ENCODE results near the gene JMJD8.
A peak's percentile ranks its signal among the peaks of the same experiment; 100 is the strongest.

JMJD8 gene

GRCh38 chr16:684071-684794 lies at the start of gene JMJD8:
TSS of gene JMJD8 (minus strand) at chr16:684334. CDS start at chr16:684319, 15 bp downstream.
- DNase-seq, result peak; percentile 98

GRCh38 chr16:733382-734207 lies 49.5 kb upstream of the JMJD8 start:
- peak; percentile 60 for DNase-seq

- DNase-seq, result no peak
These were observed 48.8 kb upstream of the JMJD8 start for GRCh38 chr16:732936-733335.

GRCh38 chr16:732332-732731 lies 48.2 kb upstream of the JMJD8 start:
- no peak for DNase-seq

- no peak for DNase-seq
These were observed 46.8 kb upstream of the JMJD8 start for GRCh38 chr16:730666-731509.

GRCh38 chr16:729768-730665 lies 45.9 kb upstream of the JMJD8 start:
- DNase-seq, result no peak

GRCh38 chr16:728890-729744 lies 45.0 kb upstream of the JMJD8 start:
- no peak for DNase-seq

GRCh38 chr16:728131-728889 lies 44.2 kb upstream of the JMJD8 start:
- DNase-seq, result peak; percentile 84

- peak; percentile 47 for DNase-seq
These were observed 43.3 kb upstream of the JMJD8 start for GRCh38 chr16:727291-727977.

- peak; percentile 81 for DNase-seq
These were observed 42.5 kb upstream of the JMJD8 start, which contains the start of the genes CCDC78 and HAGHL for GRCh38 chr16:726438-727290. TSS of gene CCDC78 (minus strand) at chr16:726443. CDS start at chr16:726367, 76 bp downstream. TSS of gene HAGHL (plus strand) at chr16:727106. CDS start at chr16:727510, 404 bp downstream.

GRCh38 chr16:726188-726437 lies 42.0 kb upstream of the JMJD8 start:
- DNase-seq, result no peak

GRCh38 chr16:725463-726187 lies 41.5 kb upstream of the JMJD8 start:
- DNase-seq, result no peak

- DNase-seq, result no peak
These were observed 40.9 kb upstream of the JMJD8 start for GRCh38 chr16:725041-725376.

GRCh38 chr16:724188-725040 lies 40.3 kb upstream of the JMJD8 start:
- peak; percentile 31 for DNase-seq

- no peak for DNase-seq
These were observed 39.6 kb upstream of the JMJD8 start for GRCh38 chr16:723695-724094.

- DNase-seq, result no peak
These were observed 38.9 kb upstream of the JMJD8 start for GRCh38 chr16:722835-723633.

Measured in NCI-H82 (cell line).